A549 (cell line): ENCODE measurements around the gene TSPAN18. TPM values are rescaled to one million over a fixed set of nuclear protein-coding genes. Genes with fewer than 3 reads are reported as not detected.

Source experiments
- ATAC-seq, 2 experiments: fragments of 200-7000 bp in 1 of 2; fragments of >200 bp in 1 of 2; cut with Nextera tagmentation in 1 of 2; cut with Tn5 transposase in 1 of 2; 3 replicates each; pipeline versions ENCODE4 v1.8.0 to v1.9.1; 2018 to 2020; ENCODE audit warnings: mild to moderate bottlenecking in 1 of 2, moderate library complexity in 1 of 2
- CTCF ChIA-PET: fragments of 300-600 bp; sonication (Branson Sonifier 250); formaldehyde crosslinking; extraction: SDS; loops from one replicate; lab custom pipeline; 2021; ENCODE audit warnings: antibody characterized with exemption, inconsistent platforms; lab: Yijun Ruan, JAX
- POLR2A ChIA-PET: fragments of 350-600 bp; formaldehyde crosslinking; extraction: SDS; loops from one replicate; lab custom pipeline; 2021; ENCODE audit warnings: antibody characterized with exemption, inconsistent platforms; lab: Yijun Ruan, JAX
- DNase-seq, 2 experiments: peaks; one replicate each; pipeline versions ENCODE4 v3.0.0 to v3.0.0-alpha.2; 2011 to 2016; ENCODE audit warnings: low read depth in 1 of 2, low spot score in 1 of 2
- FAIRE-seq: peaks from 2 replicates; lab custom pipeline; 2011; peaks lifted over from hg19 to GRCh38; lab: Jason Lieb, UNC
- H3K27ac ChIP-seq, 2 experiments: fragments of >200 bp; sonication (Bioruptor Twin); formaldehyde crosslinking; 3 replicates each; pipeline ENCODE4 v1.5.1; 2016 to 2017
- H3K4me1 ChIP-seq: fragments of >200 bp; sonication (Bioruptor Twin); formaldehyde crosslinking; 3 replicates; pipeline ENCODE4 v1.6.1; 2016
- H3K4me2 ChIP-seq: fragments of >200 bp; sonication (Bioruptor Twin); formaldehyde crosslinking; 3 replicates; pipeline ENCODE4 v1.6.1; 2016
- H3K4me3 ChIP-seq: fragments of >200 bp; sonication (Bioruptor Twin); formaldehyde crosslinking; 3 replicates; pipeline ENCODE4 v1.5.1; 2016
- H3K9me3 ChIP-seq: fragments of >200 bp; sonication (Bioruptor Twin); formaldehyde crosslinking; 3 replicates; pipeline ENCODE4 v1.6.1; 2016
- BCL3 ChIP-seq: fragments of >200 bp; sonication (Bioruptor Twin); formaldehyde crosslinking; IDR thresholded peaks from 3 replicates; pipeline ENCODE4 v1.6.1; 2016
- BHLHE40 ChIP-seq: IDR thresholded peaks from 2 replicates; pipeline ENCODE4 v1.6.1; 2012; ENCODE audit warnings: low read depth, low read length, inconsistent platforms
- CBX8 ChIP-seq: fragments of 200-600 bp; sonication (generic); IDR thresholded peaks from 2 replicates; pipeline ENCODE4 v1.6.1; 2016
- CEBPB ChIP-seq, 2 experiments: fragments of >200 bp in 1 of 2; sonication (Bioruptor Twin) in 1 of 2; formaldehyde crosslinking in 1 of 2; IDR thresholded peaks; 2 replicates each; pipeline ENCODE4 v1.6.1; 2012 to 2016
- CTCF ChIP-seq: fragments of >200 bp; sonication (Bioruptor Twin); formaldehyde crosslinking; IDR thresholded peaks from 3 replicates; pipeline ENCODE4 v1.5.1; 2016
- EHMT2 ChIP-seq: fragments of 200-600 bp; sonication (generic); IDR thresholded peaks from 2 replicates; pipeline ENCODE4 v1.6.1; 2016; ENCODE audit warnings: antibody characterized with exemption, low read depth, mild to moderate bottlenecking, moderate library complexity
- ELK1 ChIP-seq: fragments of 150-350 bp; IDR thresholded peaks from 2 replicates; pipeline ENCODE4 v1.6.1; 2014; ENCODE audit warnings: low read depth, mild to moderate bottlenecking, low read length
- EP300 ChIP-seq, 2 experiments: fragments of >200 bp; sonication (Bioruptor Twin); formaldehyde crosslinking; IDR thresholded peaks; 2 replicates in 1 of 2; 3 replicates in 1 of 2; pipeline ENCODE4 v1.6.1; 2016 to 2017
- ESRRA ChIP-seq: fragments of 150-350 bp; IDR thresholded peaks from 2 replicates; pipeline ENCODE4 v1.6.1; 2014; ENCODE audit warnings: mild to moderate bottlenecking, low read length, borderline replicate concordance
- FOSL2 ChIP-seq, 2 experiments: fragments of 450-650 bp in 1 of 2; fragments of >200 bp in 1 of 2; sonication (Bioruptor Twin) in 1 of 2; formaldehyde crosslinking; IDR thresholded peaks; 2 replicates each; pipeline versions ENCODE4 v1.5.0 to v1.6.1; 2016 to 2020; ENCODE audit warnings: mild to moderate bottlenecking in 1 of 2, moderate library complexity in 1 of 2
- HEYL ChIP-seq: fragments of 250-450 bp; sonication (Bioruptor Pico); IDR thresholded peaks from 2 replicates; pipeline ENCODE4 v1.8.0; 2021; ENCODE audit warnings: mild to moderate bottlenecking, moderate library complexity
- HOXA7 ChIP-seq: fragments of 250-450 bp; sonication (Bioruptor Pico); IDR thresholded peaks from 2 replicates; pipeline ENCODE4 v1.5.0; 2020; ENCODE audit warnings: mild to moderate bottlenecking, moderate library complexity
- JUNB ChIP-seq: fragments of >200 bp; sonication (Bioruptor Twin); formaldehyde crosslinking; IDR thresholded peaks from 2 replicates; pipeline ENCODE4 v1.6.1; 2016
- KDM1A ChIP-seq: fragments of 200-600 bp; sonication (generic); IDR thresholded peaks from 2 replicates; pipeline ENCODE4 v1.6.1; 2016; ENCODE audit warnings: low read depth, mild to moderate bottlenecking
- MYC ChIP-seq: IDR thresholded peaks from 2 replicates; pipeline ENCODE4 v1.6.1; 2012; ENCODE audit warnings: mild to moderate bottlenecking, inconsistent platforms, low read length, improper control_type of control experiment, borderline replicate concordance
- PHF8 ChIP-seq: fragments of 200-600 bp; sonication (generic); IDR thresholded peaks from 2 replicates; pipeline ENCODE4 v1.6.1; 2016; ENCODE audit warnings: low read depth, mild to moderate bottlenecking, antibody characterized with exemption, moderate library complexity, borderline replicate concordance
- POLR2A ChIP-seq: IDR thresholded peaks from 2 replicates; pipeline ENCODE4 v1.6.1; 2012; ENCODE audit warnings: mild to moderate bottlenecking, low read length
- POLR2AphosphoS2 ChIP-seq: conservative IDR thresholded peaks from 2 replicates; pipeline ENCODE4 v1.6.1; 2012; ENCODE audit warnings: low read length, improper control_type of control experiment, inconsistent platforms
- RARB ChIP-seq: fragments of 250-450 bp; sonication (Bioruptor Pico); IDR thresholded peaks from 2 replicates; pipeline ENCODE4 v1.8.0; 2021; ENCODE audit warnings: mild to moderate bottlenecking, moderate library complexity
- REST ChIP-seq: fragments of 200-600 bp; sonication (generic); IDR thresholded peaks from 2 replicates; pipeline ENCODE4 v1.6.1; 2016; ENCODE audit warnings: antibody characterized with exemption, mild to moderate bottlenecking, moderate library complexity
- RFX5 ChIP-seq: fragments of 450-650 bp; IDR thresholded peaks from 2 replicates; pipeline ENCODE4 v1.7.1; 2014; ENCODE audit warnings: antibody characterized with exemption, mild to moderate bottlenecking, moderate library complexity
- RNF2 ChIP-seq: fragments of 200-600 bp; sonication (generic); IDR thresholded peaks from 2 replicates; pipeline ENCODE4 v1.6.1; 2016; ENCODE audit warnings: low read depth, mild to moderate bottlenecking, antibody characterized with exemption, moderate library complexity, borderline replicate concordance
- SMC3 ChIP-seq: fragments of >200 bp; sonication (Bioruptor Twin); formaldehyde crosslinking; IDR thresholded peaks from 3 replicates; pipeline ENCODE4 v1.6.1; 2018; ENCODE audit warnings: inconsistent platforms
- TFCP2L1 ChIP-seq: fragments of 250-450 bp; sonication (Bioruptor Pico); IDR thresholded peaks from 2 replicates; pipeline ENCODE4 v1.5.0; 2021; ENCODE audit warnings: mild to moderate bottlenecking
- ZC3H11A ChIP-seq: fragments of 450-650 bp; IDR thresholded peaks from 2 replicates; pipeline ENCODE4 v1.6.1; 2014; ENCODE audit warnings: antibody characterized with exemption, mild to moderate bottlenecking
- ZFP36 ChIP-seq: fragments of 450-650 bp; IDR thresholded peaks from 2 replicates; pipeline ENCODE4 v1.6.1; 2014; ENCODE audit warnings: borderline replicate concordance; ENCODE audit not compliant: partially characterized antibody
- ZSCAN20 ChIP-seq: fragments of 250-450 bp; sonication (Bioruptor Pico); IDR thresholded peaks from 2 replicates; pipeline ENCODE4 v1.8.0; 2022; ENCODE audit warnings: mild to moderate bottlenecking, moderate library complexity
- WGBS: methylation state at CpG from one replicate; pipeline ENCODE4 v1.1.6; 2017; ENCODE audit errors: missing lambda C conversion rate; 5-methylcytosine and 5-hydroxymethylcytosine counted together
- polyA plus RNA-seq, 4 experiments: library from polyadenylated mRNA; depleted of rRNA in 3 of 4; stranded (reverse); fragments of >200 nt; fragmentation: RNase III in 1 of 4; extraction: RNeasy Plus Mini Kit Qiagen cat#74134 plus additional on column Dnase treatment in 1 of 4; gene quantifications; 2 replicates in 3 of 4; 3 replicates in 1 of 4; pipeline ENCODE4 v1.2.3, GENCODE V29; 2011 to 2017

The TSPAN18 gene
- polyA plus RNA-seq, 2 of the 4 experiments (the other 2 are of a cell fraction) = 0.81 to 4.5 TPM

- Histone ChIP-seq H3K4me2 (no peak overlapping the region), H3K4me1 (no peaks in the 10 kb centered on the region), H3K27ac (no peak overlapping the region), H3K4me3 (no peak overlapping the region), H3K9me3 (no peaks in the 10 kb centered on the region)
- ChIA-PET CTCF (interaction anchor here (0.9 to 2.9 kb wide), 3 partner anchors 8 to 66 kb away, joined by 3 to 10 read pairs (median 7); no protein-coding TSS in a partner anchor), POLR2A (no interaction called here)
- ATAC-seq = no peak
- WGBS = 75% methylated on average over 7 of the region's 7 CpGs
- TF ChIP-seq FOSL2 (IDR thresholded peaks at IDR 0.05) = no peak
- no peak for TF ChIP-seq FOSL2 (CRISPR knock-in tag; IDR thresholded peaks at IDR 0.05)
- TF ChIP-seq RFX5 = no peak
- TF ChIP-seq ELK1 = no peak
- TF ChIP-seq EP300 (IDR thresholded peaks at IDR 0.05) = no peak
- no peak for TF ChIP-seq CTCF
- no peak for TF ChIP-seq TFCP2L1 (CRISPR knock-in tag)
- TF ChIP-seq ZC3H11A = no peak
- no peak for TF ChIP-seq RNF2
- TF ChIP-seq MYC = no peak
- no peak for TF ChIP-seq CBX8
- no peak for TF ChIP-seq BHLHE40
- TF ChIP-seq HEYL (CRISPR knock-in tag) = no peak
- TF ChIP-seq HOXA7 (CRISPR knock-in tag) = no peak
- TF ChIP-seq JUNB = no peak
- no peak for TF ChIP-seq ZFP36
- no peak for TF ChIP-seq RARB (CRISPR knock-in tag)
- no peak for FAIRE-seq
- no peak for DNase-seq
Measured at GRCh38 chr11:44826922-44827643, 100.3 kb downstream of the TSPAN18 start.

GRCh38 chr11:44828296-44828695 is 101.5 kb downstream of the TSPAN18 start:
- H3K4me1 ChIP-seq = no peaks in the 10 kb centered on the region
- no peaks in the 10 kb centered on the region for H3K9me3 ChIP-seq
- POLR2A ChIA-PET = no interaction called here
- no peak overlapping the region for H3K27ac ChIP-seq
- DNase-seq = no peak
- H3K4me2 ChIP-seq = no peak overlapping the region
- TF ChIP-seq SMC3 = no peak
- TF ChIP-seq KDM1A = no peak
- TF ChIP-seq, all 56 proteins: peak for 0
- ATAC-seq = no peak
- no peak for FAIRE-seq
- CTCF ChIA-PET = interaction anchor here (1.1 to 1.2 kb wide), 3 partner anchors 12 to 105 kb away, joined by 3 to 5 read pairs (median 4); no protein-coding TSS in a partner anchor
- WGBS = 19% methylated on average over 5 of the region's 5 CpGs
- no peak overlapping the region for H3K4me3 ChIP-seq

GRCh38 chr11:44829838-44830237 is 103.1 kb downstream of the TSPAN18 start:
- no peaks in the 10 kb centered on the region for H3K9me3 ChIP-seq
- ChIA-PET POLR2A (no interaction called here), CTCF (interaction anchor here (1.4 kb wide), 1 partner anchor 65 kb away, joined by 3 read pairs; no protein-coding TSS in a partner anchor)
- no peak overlapping the region for H3K4me3 ChIP-seq
- 84% methylated on average over 2 of the region's 2 CpGs for WGBS
- no peak for DNase-seq
- FAIRE-seq = no peak
- no peak overlapping the region for H3K27ac ChIP-seq
- ATAC-seq = no peak
- no peak overlapping the region for H3K4me2 ChIP-seq
- H3K4me1 ChIP-seq = no peaks in the 10 kb centered on the region
- TF ChIP-seq CEBPB (IDR thresholded peaks at IDR 0.05) (no peak), POLR2A (no peak), BCL3 (no peak), PHF8 (no peak), RNF2 (no peak), ZSCAN20 (CRISPR knock-in tag) (no peak), EHMT2 (no peak), REST (no peak), RFX5 (no peak), BHLHE40 (no peak), CBX8 (no peak), POLR2AphosphoS2 (no peak), ESRRA (no peak)
